HPDE6-E6E7 (cell line): Measurements from ENCODE around the gene PLP2.

Experiments
- DNase-seq: peaks from one replicate; pipeline ENCODE4 v3.0.0; 2011; ENCODE audit warnings: missing footprints; ENCODE audit errors: extremely low spot score

The PLP2 gene

GRCh38 chrX:49186125-49187027, 14.7 kb downstream of the PLP2 start, which contains the start of gene PRICKLE3:
Gene PRICKLE3 (minus strand): TSS chrX:49186373. CDS start chrX:49186297, 76 bp downstream.
- no peak for DNase-seq

DNA sequence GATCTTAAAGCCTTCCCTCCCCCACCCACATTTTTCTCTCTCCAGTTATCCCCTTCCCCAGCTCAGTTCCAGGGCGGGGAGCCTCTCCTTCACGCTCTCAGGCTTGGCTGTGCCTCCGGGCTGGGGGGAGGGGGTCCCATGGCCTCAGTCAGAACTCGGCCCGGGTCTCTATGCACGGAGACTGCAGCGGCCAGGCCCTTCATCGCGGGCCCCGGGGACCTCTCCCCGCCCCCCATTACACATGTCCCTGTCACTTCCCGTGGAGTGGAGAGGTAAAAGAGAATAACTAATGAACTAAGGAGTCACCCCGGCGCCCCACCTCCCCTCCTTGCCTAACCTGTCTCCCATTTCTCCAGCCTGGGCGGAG, 15.3 kb downstream of the PLP2 start:
- DNase-seq: no peak

DNA sequence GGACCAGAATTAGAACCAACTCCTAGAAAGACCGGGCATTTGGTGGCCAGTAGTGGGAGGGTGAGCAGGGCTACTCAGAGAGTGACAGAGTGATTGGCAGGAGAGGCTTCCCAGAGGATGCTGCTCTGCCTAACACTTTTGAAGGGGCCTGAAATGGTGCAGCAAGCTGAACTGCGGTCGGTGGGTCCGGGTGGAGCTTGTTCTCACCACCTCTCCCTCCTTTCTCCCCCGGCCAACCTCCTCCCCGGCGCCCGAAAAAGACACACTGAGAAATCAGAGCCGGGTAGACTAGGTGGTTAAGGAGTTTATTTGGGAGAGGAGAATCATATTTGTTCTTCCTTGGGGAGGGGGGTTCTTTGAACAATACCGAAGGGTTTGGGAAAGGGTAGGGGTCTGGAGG, 15.8 kb downstream of the PLP2 start:
- no peak for DNase-seq

DNA sequence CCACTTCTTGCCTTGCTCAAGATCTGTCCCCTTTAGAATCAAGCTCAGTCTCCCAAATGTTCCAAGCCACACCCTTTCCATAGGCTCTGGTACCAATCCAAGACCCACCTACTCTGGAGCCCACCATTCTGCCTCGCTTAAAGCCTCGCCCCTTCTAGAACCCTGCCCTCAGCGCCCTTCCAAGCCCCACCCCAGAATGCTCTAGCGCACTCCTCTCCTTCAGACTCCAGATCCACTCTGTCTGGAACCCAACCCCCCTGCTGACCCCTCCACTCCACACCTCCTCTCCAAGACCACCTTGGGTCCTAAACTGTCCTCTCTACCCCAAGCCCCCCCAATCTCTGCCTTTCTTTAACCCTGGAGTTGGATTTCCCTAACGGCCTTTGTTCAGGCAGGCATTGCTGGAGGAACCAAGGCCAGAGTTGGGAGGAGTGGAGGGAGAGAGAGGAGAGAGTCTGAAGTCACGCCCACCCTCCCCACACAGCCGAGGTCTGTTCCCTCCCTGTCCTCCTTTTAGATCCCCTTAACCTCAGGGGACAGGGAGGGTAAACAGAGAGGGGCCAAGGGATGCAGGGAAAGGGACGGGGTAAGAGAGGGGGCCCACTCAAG, 16.9 kb downstream of the PLP2 start:
- DNase-seq: no peak

GRCh38 chrX:49189606-49190005, 17.9 kb downstream of the PLP2 start:
- DNase-seq: no peak

DNA sequence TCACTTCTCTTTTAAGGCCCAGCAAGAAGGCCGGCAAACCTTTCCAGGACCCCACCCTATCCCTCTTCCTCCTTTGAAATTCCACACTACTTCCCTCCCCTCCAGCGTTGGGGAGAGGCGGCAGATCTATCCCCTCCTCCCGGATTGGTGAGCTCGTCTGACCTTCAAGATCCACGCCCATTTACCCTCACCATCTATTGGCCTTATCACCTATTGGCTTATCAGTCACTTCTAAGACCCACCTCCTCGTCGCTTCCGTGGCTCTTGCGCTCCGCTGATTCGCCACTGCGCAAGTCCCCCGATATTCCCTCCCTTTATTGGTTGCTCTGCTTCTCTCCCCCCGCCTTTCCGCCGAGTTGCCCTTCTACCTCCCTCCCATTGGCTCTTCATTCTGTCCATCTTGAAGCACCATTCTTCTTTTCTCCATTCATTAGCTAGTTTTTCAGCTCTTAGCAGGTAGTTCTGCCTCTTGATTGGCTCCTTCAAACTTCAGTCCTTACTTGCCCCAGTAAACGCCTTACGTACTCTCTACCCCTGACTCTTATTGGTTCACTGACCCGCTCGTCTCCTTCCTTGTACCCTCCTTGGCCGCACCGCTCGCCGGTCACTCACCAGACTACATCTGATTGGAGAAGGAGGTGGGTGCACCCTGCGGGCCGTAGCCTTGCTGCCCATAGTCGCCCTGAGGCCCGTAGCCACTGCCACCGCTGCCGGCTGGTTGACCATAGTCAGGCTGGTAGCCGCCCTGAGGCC, 19.3 kb downstream of the PLP2 start:
- DNase-seq: peak; percentile 71

DNA sequence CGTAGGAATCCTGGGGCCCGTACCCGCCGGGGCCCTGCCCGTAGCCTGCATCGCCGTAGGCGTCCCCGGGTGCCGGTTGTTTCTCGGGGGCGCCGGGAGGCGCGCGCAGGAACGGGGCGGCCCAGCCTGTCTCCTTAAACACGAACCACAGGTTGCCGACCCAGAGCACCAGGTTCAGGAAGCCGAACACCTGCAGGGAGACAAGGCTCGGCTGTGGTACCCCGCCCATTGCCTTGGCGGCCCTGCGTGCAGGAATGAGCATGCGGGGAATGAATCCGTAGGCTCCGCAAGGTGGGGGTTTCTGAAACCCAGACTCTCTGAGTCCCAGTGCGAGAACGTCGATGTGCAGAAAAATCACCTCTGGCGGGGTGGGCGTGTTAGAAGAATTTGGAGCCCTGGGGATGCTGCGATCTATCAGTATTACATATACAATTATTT, 19.9 kb downstream of the PLP2 start:
- no peak for DNase-seq

DNA sequence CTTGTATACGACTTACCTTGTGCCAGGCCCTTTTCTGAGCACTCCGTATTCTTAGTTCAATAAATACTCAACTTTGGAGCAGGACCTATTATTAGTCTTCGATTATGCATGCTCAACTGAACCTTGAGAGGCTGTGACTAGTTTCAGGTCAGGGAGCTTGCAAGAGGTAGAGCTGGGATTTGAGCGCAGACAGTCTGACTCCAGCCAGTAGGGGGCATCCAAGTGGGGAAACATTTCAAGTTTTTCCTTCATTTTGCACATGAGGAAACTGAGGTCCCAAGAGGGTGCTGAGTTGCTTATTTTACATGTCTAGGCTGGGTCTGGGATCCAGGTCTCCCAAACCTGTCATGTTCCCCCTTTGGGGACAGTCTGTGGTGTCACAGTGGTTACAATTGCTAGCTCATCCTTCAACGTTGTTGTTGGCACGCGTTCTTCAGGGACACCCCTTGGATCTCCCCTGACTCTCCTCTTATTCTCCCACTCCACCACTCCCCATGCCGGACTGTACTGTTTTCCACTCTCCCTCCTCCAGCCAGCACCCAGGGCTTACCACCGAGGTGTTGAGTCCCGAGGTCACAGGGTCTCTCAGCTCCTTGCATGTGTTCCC, 21.1 kb downstream of the PLP2 start:
- DNase-seq: no peak

GRCh38 chrX:49193542-49193964, 21.9 kb downstream of the PLP2 start:
- no peak for DNase-seq

- DNase-seq: no peak
These were observed 25.9 kb downstream of the PLP2 start for GRCh38 chrX:49197543-49198087.

DNA sequence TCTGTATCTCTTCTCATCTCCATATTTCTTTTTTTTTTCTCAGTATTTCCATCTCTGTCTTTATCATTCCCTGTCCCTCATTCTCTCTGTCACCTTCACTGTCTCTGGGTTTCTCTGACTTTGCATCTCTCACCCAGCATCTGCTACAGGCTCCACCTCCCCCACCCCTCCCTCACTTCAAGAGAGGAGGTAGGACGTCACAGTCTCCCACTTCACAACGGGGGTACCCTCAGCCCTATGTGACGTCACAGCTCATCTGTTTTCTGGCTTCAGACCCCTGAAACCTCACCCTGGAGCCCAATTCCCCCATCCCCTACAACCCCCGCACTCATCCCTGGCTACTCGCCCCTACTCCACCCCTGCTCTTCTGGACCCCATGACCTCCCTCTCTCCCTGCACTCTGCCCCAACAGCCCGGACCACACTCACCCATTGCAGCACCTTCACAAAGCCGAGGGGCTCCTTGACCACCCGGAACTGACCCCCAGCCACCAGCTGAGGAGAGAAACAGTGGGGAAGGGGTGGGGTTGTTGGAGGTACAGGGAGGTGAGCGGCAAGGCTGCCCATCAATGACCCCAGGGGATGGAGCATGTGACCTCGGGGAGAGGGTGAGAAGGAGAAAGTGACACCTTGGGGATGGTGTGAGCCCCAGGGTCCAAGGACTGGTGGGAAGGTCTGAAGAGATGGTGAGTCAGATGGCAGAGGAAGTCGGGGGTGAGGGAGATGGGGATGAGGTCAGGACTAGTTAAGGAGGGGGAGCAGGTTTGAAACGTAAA, 27.0 kb downstream of the PLP2 start:
- no peak for DNase-seq

DNA sequence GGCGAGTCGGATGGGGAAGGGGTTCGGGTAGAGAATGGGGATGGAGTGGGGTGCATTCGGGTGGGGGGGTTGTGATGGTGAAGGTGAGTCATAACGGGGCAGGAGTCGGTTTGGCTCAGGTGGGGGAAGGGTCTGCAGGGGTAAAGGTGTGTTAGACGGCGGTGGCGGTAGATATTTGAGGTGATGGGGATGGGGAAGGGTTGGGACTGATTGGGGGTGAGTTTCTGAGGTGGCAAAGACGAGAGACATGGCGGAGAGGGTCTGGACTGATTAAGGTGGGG, 27.6 kb downstream of the PLP2 start:
- DNase-seq: no peak

DNA sequence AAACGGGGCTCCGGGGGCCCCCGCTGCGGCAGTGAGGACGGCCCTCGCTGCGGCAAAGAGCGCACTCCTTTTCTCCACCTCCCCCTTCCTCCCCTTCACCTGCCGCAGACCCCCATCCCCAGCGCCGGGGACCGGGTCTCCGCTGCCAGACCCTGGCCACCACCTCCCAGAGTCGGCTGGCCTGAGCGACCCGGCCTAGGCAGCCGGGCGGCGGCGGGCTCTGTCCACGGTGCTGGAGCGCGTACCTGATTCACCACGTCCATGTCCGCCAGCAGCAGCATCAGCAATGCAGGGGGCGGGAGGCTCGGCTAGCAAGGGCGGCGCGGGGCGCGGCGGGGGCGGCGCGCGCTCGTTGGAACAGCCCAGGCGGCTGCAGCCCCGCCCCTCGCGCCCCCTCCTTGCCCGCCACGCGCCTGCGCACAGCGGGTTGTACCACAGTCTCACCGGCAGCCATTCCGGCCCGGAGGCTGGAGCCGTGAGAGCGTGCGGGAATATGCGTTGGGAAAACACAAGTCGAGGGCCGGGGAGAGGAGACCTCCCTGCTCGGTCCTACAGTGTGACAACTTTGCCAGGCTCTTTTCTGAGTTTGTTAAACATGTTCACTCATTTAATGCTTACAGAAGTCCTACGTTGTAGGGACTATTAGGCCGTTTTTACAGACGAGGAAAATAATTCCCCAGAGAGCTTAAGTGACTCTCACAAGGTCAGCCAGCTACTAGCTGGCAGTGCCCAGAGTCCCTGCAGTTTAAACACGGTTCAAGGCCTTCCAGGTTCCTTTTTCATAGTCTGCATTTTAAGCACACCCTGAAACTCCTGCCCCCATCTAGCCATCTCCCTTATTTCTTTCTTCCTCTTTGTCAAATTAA, 28.4 kb downstream of the PLP2 start, which contains the start of gene SYP:
TSS of gene SYP (minus strand) at position 288 of the 866 bp plus-strand sequence. CDS start at position 281, 7 bp downstream.
- peak; percentile 67 for DNase-seq

DNA sequence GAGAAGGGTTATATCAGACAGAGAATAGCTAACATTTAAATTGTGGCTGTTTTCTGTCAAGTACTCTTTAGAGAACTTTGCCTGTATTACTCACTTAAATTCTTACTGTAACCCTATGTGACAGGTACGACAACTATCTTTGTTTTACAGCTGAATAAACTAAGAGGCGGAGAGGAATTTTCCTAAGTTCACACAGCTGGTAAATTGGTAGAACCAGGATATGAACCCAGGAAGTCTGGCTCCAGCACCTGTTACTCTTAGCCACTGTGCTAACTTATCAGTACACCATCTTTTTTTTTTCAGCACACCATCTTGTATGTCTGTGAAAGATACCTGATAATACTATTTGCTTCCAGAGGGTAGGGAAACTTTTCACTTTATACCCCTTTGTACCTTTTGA, 30.3 kb downstream of the PLP2 start:
- no peak for DNase-seq

DNA sequence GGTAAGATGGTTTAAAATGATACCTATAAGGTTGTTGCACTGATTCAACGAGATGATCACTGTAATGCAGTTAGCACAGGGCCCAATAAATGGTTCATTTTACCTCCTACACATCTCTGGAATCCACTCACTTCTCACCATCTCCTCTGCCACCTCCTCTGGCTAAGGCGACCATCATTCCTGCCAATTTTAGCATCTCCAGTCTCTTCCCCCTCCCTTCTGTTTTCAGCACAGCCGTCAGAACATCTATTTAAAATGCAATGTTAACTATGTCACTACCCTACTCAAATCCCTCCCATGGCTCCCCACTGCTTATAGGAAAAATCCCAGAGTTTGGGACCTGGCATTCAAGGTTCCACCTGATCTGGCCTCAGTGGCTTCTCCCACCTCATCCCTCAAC, 31.8 kb downstream of the PLP2 start:
- DNase-seq: no peak

- DNase-seq: no peak
These were observed 32.3 kb downstream of the PLP2 start for GRCh38 chrX:49204017-49204416.

- DNase-seq: no peak
These were observed 33.0 kb downstream of the PLP2 start for GRCh38 chrX:49204709-49205108.

GRCh38 chrX:49205443-49205842, 33.7 kb downstream of the PLP2 start:
- DNase-seq: no peak

GRCh38 chrX:49206543-49206942, 34.8 kb downstream of the PLP2 start:
- no peak for DNase-seq

GRCh38 chrX:49208399-49208798, 36.7 kb downstream of the PLP2 start:
- DNase-seq: no peak
